ENCODE data around the gene PLD2.

Gene PLD2

DNA sequence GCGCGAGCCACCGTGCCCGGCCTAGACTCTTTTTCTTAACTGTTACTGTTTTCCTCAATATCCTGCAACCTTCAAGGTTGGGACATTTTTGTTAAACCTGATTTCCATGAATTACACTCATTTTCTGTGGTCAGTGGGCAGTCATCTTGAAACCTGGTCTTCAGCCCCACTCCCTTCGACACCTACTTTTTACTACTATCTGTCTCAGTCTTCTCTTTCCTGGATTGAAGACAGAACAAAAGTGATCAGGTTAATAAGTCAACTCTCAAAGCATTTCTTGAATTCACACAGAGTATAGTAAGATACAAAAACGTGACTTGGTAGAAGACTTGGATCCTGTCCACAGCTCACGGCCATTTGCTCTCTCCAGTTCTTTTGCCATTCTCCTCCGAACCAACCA, 32.3 kb downstream of the PLD2 start:
- DNase-seq (ENCODE audit: low read depth): no peak
- no peak overlapping the region for H3K4me3 ChIP-seq (ENCODE audit: control insufficient read depth, low read depth, low read length)
- TF ChIP-seq CTCF (conservative IDR thresholded peaks at IDR 0.05; ENCODE audit: control insufficient read depth, insufficient read depth, low read depth, low read length): no peak

GRCh38 chr17:4839965-4840892, 33.3 kb downstream of the PLD2 start:
- no peak for DNase-seq (ENCODE audit: low read depth)
- TF ChIP-seq CTCF (conservative IDR thresholded peaks at IDR 0.05; ENCODE audit: control insufficient read depth, insufficient read depth, low read depth, low read length): no peak
- no peak overlapping the region for H3K4me3 ChIP-seq (ENCODE audit: control insufficient read depth, low read depth, low read length)

GRCh38 chr17:4840893-4841242, 33.9 kb downstream of the PLD2 start:
- no peak overlapping the region for H3K4me3 ChIP-seq (ENCODE audit: control insufficient read depth, low read depth, low read length)
- DNase-seq (ENCODE audit: low read depth): no peak
- no peak for TF ChIP-seq CTCF (conservative IDR thresholded peaks at IDR 0.05; ENCODE audit: control insufficient read depth, insufficient read depth, low read depth, low read length)

- H3K4me3 ChIP-seq (ENCODE audit: control insufficient read depth, low read depth, low read length): no peak overlapping the region
- no peak for DNase-seq (ENCODE audit: low read depth)
- TF ChIP-seq CTCF (conservative IDR thresholded peaks at IDR 0.05; ENCODE audit: control insufficient read depth, insufficient read depth, low read depth, low read length): no peak
Measured at GRCh38 chr17:4842376-4842775, 35.4 kb downstream of the PLD2 start.

GRCh38 chr17:4843321-4844000, 36.5 kb downstream of the PLD2 start:
- no peak for DNase-seq (ENCODE audit: low read depth)
- no peak overlapping the region for H3K4me3 ChIP-seq (ENCODE audit: control insufficient read depth, low read depth, low read length)
- no peak for TF ChIP-seq CTCF (conservative IDR thresholded peaks at IDR 0.05; ENCODE audit: control insufficient read depth, insufficient read depth, low read depth, low read length)

DNA sequence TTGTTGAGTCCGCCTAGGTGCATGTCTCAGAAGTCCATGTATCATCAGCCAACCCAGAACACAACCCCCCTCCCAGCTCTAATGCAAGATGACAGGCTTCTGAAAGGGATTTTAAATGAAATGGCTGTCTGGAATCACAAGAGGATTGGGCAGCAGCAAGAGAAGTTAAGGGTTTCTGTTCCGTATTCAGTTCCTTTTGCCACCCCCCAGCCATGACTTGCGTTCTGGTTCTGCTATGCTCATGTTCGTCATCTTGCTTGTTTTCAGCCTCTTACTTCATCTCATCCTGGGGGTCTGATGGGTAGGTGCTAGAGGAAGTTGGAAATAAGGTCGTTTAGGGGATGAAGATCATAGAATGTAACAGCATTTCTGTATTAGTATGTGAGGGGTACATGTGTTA, 38.2 kb downstream of the PLD2 start:
- H3K4me3 ChIP-seq (ENCODE audit: control insufficient read depth, low read depth, low read length): no peak overlapping the region
- DNase-seq (ENCODE audit: low read depth): no peak
- TF ChIP-seq CTCF (conservative IDR thresholded peaks at IDR 0.05; ENCODE audit: control insufficient read depth, insufficient read depth, low read depth, low read length): no peak
